GM19240 (cell line): ENCODE data around the gene NUBP2.
A peak's percentile ranks its signal among the peaks of the same experiment; 100 is the strongest.

Experiments used
- DNase-seq: peaks from one replicate; pipeline ENCODE4 v3.0.0; 2011; ENCODE audit warnings: low spot score; ENCODE audit not compliant: insufficient read length

Gene NUBP2

DNA sequence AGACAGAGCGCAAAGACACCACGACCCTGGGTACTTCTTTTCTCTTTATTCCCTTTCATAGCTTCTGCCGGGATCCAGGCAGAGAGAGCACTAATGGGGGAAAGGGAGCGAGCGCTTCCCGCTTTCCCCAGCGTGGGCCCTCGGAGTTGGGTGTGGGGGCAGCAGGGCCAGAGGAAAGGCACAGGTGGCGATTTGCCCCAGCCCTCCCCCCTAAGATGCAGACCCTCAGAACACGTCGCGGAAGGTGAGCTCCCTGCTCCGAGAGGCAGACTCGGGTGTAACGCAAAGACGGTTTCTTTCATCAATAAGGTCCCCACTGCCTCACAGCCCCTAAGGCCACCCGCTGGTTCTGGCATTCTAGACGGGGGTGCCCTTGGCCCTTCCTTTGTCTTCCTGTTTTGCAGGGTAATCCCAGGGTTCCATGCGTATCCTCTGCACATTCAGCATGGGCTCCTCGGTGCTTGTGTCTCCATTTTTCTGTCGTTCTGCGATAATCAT lies 10.8 kb upstream of the NUBP2 start:
- DNase-seq, result no peak

- no peak for DNase-seq
Measured at GRCh38 chr16:1772362-1772907, 10.3 kb upstream of the NUBP2 start, which contains the start of gene EME2. EME2 (plus strand) TSS chr16:1772810; CDS start chr16:1773228, 418 bp downstream.

DNA sequence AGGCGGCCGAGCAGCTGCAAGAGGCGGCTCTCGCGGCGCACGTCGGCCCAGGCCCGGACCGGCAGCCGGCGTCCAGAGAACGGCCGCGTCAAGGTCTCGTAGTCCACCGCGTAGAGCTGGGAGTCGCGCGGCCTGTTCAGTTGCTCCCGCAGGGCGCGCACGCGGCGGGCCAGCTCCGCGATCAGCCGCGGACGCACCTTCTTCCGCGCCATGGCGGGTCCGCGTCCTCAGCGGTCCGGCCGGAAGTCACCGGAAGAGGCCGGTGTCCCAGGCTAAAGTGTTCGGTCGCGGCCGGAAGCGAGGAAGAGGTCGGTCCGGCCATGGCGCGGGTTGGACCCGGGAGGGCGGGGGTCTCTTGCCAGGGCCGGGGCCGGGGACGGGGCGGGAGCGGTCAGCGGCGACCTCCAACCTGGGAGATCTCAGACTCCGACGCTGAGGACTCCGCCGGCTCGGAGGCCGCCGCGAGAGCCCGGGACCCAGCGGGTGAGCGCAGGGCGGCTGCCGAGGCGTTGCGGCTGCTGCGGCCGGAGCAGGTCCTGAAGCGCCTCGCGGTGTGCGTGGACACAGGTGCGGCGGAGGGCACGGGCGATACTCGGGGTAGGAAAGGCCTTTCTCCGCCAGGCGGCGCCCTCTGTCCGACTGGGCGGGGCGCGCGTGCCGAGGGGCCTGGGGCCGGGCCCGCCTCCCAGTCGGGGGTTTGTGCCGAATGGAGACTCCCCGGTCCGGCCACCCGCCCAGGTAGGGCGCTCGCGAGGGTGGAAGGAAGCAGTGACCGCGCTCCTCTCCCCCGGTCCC lies 9.7 kb upstream of the NUBP2 start, which contains the start of gene MRPS34:
MRPS34 (minus strand) TSS at position 227 of the 795 bp plus-strand sequence; CDS start at position 212, 15 bp downstream.
- peak; percentile 75 for DNase-seq

DNA sequence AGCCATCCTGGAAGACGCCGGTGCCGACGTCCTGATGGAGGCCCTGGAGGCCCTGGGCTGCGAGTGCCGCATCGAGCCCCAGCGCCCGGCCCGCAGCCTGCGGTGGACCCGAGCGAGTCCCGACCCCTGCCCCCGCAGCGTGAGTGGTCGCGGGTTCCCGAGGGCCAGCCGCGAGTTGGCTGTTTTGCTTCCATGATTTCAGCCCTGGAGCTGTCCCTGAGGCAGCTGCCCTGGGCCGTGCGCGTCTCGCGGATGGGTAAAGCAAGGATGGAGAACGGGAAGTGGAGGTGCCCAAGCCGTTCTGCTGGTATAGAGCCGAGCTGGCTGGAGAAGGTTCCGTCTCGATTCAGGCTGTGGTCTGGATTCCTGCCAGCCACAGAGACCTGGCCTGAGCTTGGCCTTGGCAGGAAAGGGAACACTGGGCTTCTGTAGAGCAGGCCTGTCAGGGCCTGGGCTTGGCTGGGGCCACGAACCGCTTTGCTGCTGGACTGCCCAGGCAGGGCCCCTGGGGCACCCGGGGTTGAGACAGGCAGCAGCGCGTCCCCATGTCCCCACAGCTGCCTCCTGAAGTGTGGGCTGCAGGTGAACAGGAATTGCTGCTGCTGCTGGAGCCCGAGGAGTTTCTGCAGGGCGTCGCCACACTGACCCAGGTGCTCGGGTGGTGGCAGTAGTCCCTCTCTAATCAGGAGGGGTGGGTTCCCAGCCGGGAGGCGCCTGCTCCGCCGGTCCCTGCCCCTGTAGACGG lies 8.9 kb upstream of the NUBP2 start:
- no peak for DNase-seq

DNA sequence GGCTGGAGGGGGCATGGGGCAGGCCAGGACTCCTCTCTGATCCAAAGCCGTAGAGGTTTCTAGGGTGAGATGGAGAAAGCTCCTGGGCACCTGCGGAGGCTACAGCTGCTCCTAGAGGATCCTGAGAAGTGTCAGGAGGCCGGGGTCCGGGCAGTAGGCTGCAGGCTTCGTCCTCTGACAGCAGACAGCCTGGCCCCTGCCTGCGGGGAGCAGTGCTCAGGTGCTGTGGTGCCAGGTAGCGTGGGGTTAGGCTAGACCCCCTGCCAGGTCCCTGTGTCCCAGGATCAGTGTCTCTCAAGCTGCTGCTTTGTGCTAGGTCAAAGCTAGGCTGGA lies 8.3 kb upstream of the NUBP2 start:
- no peak for DNase-seq

DNA sequence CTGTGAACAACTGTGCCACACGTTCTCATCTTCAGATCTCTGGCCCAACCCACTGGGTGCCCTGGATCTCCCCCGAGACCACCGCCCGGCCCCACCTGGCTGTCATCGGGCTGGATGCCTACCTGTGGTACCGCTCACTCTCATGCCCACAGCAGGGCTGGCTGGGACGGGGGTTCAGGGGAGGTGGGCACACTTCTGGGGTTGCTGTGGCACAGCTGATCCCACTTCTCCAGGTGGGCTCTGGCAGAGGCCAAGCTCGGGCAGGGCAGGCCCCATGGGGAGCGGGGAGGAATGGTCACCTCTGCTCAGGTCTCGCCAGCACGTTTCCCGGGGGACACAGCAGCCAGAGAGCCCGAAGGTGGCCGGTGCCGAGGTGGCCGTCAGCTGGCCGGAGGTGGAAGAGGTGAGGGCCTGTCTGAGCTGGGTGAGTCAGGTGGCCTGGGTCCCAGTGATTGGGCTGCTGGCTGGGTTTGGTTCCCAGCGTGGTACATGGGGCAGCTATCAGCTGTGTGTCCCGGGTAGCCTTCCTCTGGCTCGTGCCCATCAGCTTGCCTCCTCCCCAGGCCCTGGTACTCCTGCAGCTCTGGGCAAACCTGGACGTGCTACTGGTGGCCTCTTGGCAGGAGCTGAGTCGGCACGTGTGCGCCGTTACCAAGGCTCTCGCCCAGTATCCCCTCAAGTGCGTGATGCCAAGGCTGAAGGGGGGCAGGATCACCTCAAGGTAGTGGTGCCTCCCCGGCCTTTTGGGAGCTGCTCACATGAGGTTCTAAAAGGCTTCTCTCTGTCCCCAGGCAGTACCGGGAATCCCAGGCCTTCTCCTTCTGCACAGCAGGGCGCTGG lies 7.5 kb upstream of the NUBP2 start:
- DNase-seq, result no peak

- DNase-seq, result no peak
Measured at GRCh38 chr16:1775846-1776671, 6.7 kb upstream of the NUBP2 start.

GRCh38 chr16:1776672-1776955 lies 6.1 kb upstream of the NUBP2 start:
- DNase-seq, result no peak

- no peak for DNase-seq
Measured at GRCh38 chr16:1776991-1777374, 5.8 kb upstream of the NUBP2 start.

GRCh38 chr16:1777375-1778199 lies 5.2 kb upstream of the NUBP2 start:
- no peak for DNase-seq

- DNase-seq, result no peak
Measured at GRCh38 chr16:1778200-1779179, 4.3 kb upstream of the NUBP2 start.

GRCh38 chr16:1779234-1779701 lies 3.5 kb upstream of the NUBP2 start:
- DNase-seq, result no peak

GRCh38 chr16:1779741-1780676 lies 2.8 kb upstream of the NUBP2 start:
- no peak for DNase-seq

- DNase-seq, result no peak
Measured at GRCh38 chr16:1780677-1781072, 2.1 kb upstream of the NUBP2 start.

DNA sequence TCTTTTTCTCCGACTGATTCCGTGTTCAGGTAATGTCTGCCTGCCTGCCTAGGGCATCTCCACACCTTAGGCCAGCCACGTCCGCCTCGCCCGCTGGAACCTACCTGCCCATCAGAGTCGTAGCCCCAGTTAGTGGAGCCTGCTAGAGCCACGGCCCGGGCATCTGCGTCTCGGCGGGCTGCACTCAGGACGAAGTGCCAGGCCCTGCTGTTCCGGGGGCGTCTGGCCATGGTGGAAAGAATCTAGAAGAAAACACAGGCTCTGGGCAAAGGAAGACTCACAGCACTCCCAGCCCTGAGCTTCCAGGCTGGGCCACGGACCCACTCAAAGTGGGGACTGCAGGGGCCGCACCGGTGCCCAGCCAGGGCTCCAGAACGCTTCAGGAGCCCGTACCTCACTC lies 1.5 kb upstream of the NUBP2 start:
- DNase-seq, result no peak

GRCh38 chr16:1781758-1782407 lies 877 bp upstream of the NUBP2 start:
- no peak for DNase-seq
